HEK293 (cell line): Measurements from ENCODE around the gene KLHL29.

Source experiments
- BCL11B ChIP-seq: fragments of 450-650 bp; formaldehyde crosslinking; IDR thresholded peaks from 2 replicates; pipeline ENCODE4 v1.5.1; 2016; ENCODE audit warnings: low read depth, missing biosample characterization, missing genetic modification characterization
- CTCF ChIP-seq: fragments of 450-650 bp; formaldehyde crosslinking; IDR thresholded peaks from 2 replicates; pipeline ENCODE4 v1.5.1; 2016; ENCODE audit warnings: missing biosample characterization, missing genetic modification characterization
- HOXC10 ChIP-seq: sonication (generic); formaldehyde crosslinking; IDR thresholded peaks from 2 replicates; pipeline ENCODE4 v1.8.1; 2023; ENCODE audit warnings: mild to moderate bottlenecking, missing genetic modification reagents
- IKZF3 ChIP-seq: fragments of 450-650 bp; IDR thresholded peaks from 2 replicates; pipeline ENCODE4 v1.5.0; 2018; ENCODE audit warnings: missing biosample characterization, mild to moderate bottlenecking, missing genetic modification characterization, moderate library complexity
- REST ChIP-seq: fragments of 450-650 bp; formaldehyde crosslinking; IDR thresholded peaks from 2 replicates; pipeline ENCODE4 v1.5.1; 2016; ENCODE audit warnings: missing biosample characterization, missing genetic modification characterization
- TCF7L2 ChIP-seq: IDR thresholded peaks from 2 replicates; pipeline ENCODE4 v1.6.1; 2011; ENCODE audit warnings: low read depth, mild to moderate bottlenecking, inconsistent platforms, low read length, moderate library complexity, borderline replicate concordance
- ZFP37 ChIP-seq: fragments of 450-650 bp; formaldehyde crosslinking; IDR thresholded peaks from 2 replicates; pipeline ENCODE4 v1.5.1; 2016; ENCODE audit warnings: missing biosample characterization, missing genetic modification characterization
- ZNF654 ChIP-seq: fragments of 450-650 bp; formaldehyde crosslinking; IDR thresholded peaks from 2 replicates; pipeline ENCODE4 v1.5.1; 2016; ENCODE audit warnings: low read depth, missing biosample characterization, missing genetic modification characterization
- ZNF670 ChIP-seq: fragments of 450-650 bp; formaldehyde crosslinking; IDR thresholded peaks from 2 replicates; pipeline ENCODE4 v1.5.1; 2016; ENCODE audit warnings: missing biosample characterization, missing genetic modification characterization, low read depth
- ZNF776 ChIP-seq: fragments of 450-650 bp; formaldehyde crosslinking; IDR thresholded peaks from 2 replicates; pipeline ENCODE4 v1.5.0; 2017; ENCODE audit warnings: missing biosample characterization, missing genetic modification characterization, borderline replicate concordance

GRCh38 chr2:23578964-23579671 lies 194.1 kb downstream of the KLHL29 start:
- no peak for TF ChIP-seq ZNF670 (tag by site-specific recombination)
- TF ChIP-seq TCF7L2, result no peak
- no peak for TF ChIP-seq ZNF776 (tag by site-specific recombination)
- no peak for TF ChIP-seq IKZF3 (tag by site-specific recombination)
- no peak for TF ChIP-seq BCL11B (tag by site-specific recombination)
- TF ChIP-seq HOXC10 (CRISPR knock-in tag), result no peak
- TF ChIP-seq REST, result no peak
- no peak for TF ChIP-seq ZNF654 (tag by site-specific recombination)
- no peak for TF ChIP-seq CTCF (tag by site-specific recombination)
- TF ChIP-seq ZFP37 (tag by site-specific recombination), result no peak
